ENCODE results near the gene DLG2. TPM values are rescaled to one million over a fixed set of nuclear protein-coding genes. Genes with fewer than 3 reads are reported as not detected.
A peak's percentile ranks its signal among the peaks of the same experiment; 100 is the strongest.

The DLG2 gene
- total and polyA plus RNA-seq, 2 donors (not counting 3 experiments of a cell fraction or from before 2014, with no cell fraction given) = 0.15 to 1.1 TPM

DNA sequence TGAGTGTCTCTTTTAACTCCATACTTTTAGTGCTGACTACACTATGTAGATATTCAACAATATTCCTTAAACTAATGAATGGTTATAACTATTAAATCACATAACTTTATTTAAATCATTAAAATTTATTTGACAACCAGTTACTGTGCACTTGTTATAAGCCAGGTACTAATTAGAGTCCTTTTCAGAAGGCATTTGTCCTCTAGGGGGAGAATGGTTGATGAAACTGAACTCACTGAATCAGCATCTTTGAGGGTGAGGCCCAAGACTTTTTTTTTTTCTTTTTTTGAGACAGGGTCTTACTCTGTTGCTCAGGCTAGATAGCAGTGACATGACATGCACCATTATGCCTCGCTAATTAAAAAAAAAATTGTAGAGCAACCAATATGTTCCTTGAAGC, 1825.3 kb downstream of the DLG2 start:
- Histone ChIP-seq H3K4me2 (ENCODE audit: insufficient read depth, low read length) (no peak overlapping the region), H3K9me3 (replicated peaks; ENCODE audit: control insufficient read depth, insufficient read depth, low read length) (no peaks in the 10 kb centered on the region), H3K9me1 (replicated peaks; ENCODE audit: control insufficient read depth, extremely low read depth, insufficient read depth, low read length) (no peaks in the 10 kb centered on the region), H3K36me3 (ENCODE audit: control insufficient read depth in 2 of 2, extremely low read depth in 1 of 2, insufficient read depth in 2 of 2, low read length in 2 of 2) (no peaks in the 10 kb centered on the region), H2AFZ (ENCODE audit: low read depth, low read length) (no peak overlapping the region), H3K4me3 (replicated peaks in 1 of 3; ENCODE audit: insufficient read depth in 1 of 3, low read depth in 1 of 3, low read length in 3 of 3) (no peak overlapping the region), H3K79me2 (ENCODE audit: control insufficient read depth, insufficient read depth, low read length) (no peaks in the 10 kb centered on the region), H4K20me1 (replicated peaks; ENCODE audit: control insufficient read depth, extremely low read depth, insufficient read depth, low read length) (no peaks in the 10 kb centered on the region), H3K27me3 (ENCODE audit: control insufficient read depth in 2 of 2, insufficient read depth in 2 of 2, low read length in 2 of 2) (no peaks in the 10 kb centered on the region), H3K4me1 (ENCODE audit: control insufficient read depth, extremely low read depth, insufficient read depth, low read length) (no peaks in the 10 kb centered on the region), H3K27ac (ENCODE audit: insufficient read depth, low read depth, low read length) (no peak overlapping the region), H3K9ac (replicated peaks; ENCODE audit: extremely low read depth, insufficient read depth, low read length) (no peak overlapping the region)
- no peak for FAIRE-seq
- DNase-seq (ENCODE audit: low read depth, low spot score) = no peak
- intact Hi-C loops (cut with micrococcal nuclease) (no loop called here), dilution Hi-C loops (cut with MboI; ENCODE audit: extremely low pct_ligation_motif_present, low sequenced_read_pairs) (no loop called here)
- ChIA-PET POLR2A (no interaction called here), CTCF (interaction anchor here (1.0 kb wide), 1 partner anchor 10 kb away, joined by 3 read pairs; no protein-coding TSS in a partner anchor)
- no TSS peak for BruUV-seq (replicated peaks)
- TF ChIP-seq MYC (IDR thresholded peaks at IDR 0.05; ENCODE audit: low read depth, low read length) (no peak), FOS (IDR thresholded peaks at IDR 0.05; ENCODE audit: borderline replicate concordance, insufficient read depth, low read length) (no peak), EZH2 (IDR thresholded peaks at IDR 0.05; ENCODE audit: borderline replicate concordance, low read depth, low read length, severe bottlenecking) (no peak), GATA2 (IDR thresholded peaks at IDR 0.05; ENCODE audit: insufficient read depth, insufficient read length, low read depth, low read length) (no peak), POLR2A (IDR thresholded peaks at IDR 0.05; ENCODE audit: low read depth, low read length) (no peak)
- TF ChIP-seq, protein P1, sequence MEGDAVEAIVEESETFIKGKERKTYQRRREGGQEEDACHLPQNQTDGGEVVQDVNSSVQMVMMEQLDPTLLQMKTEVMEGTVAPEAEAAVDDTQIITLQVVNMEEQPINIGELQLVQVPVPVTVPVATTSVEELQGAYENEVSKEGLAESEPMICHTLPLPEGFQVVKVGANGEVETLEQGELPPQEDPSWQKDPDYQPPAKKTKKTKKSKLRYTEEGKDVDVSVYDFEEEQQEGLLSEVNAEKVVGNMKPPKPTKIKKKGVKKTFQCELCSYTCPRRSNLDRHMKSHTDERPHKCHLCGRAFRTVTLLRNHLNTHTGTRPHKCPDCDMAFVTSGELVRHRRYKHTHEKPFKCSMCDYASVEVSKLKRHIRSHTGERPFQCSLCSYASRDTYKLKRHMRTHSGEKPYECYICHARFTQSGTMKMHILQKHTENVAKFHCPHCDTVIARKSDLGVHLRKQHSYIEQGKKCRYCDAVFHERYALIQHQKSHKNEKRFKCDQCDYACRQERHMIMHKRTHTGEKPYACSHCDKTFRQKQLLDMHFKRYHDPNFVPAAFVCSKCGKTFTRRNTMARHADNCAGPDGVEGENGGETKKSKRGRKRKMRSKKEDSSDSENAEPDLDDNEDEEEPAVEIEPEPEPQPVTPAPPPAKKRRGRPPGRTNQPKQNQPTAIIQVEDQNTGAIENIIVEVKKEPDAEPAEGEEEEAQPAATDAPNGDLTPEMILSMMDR (IDR thresholded peaks at IDR 0.05; ENCODE audit: extremely low read depth in 1 of 2, insufficient read depth in 1 of 2, low read depth in 1 of 2, low read length in 2 of 2) = peak in 1 of 2 donors; percentile 2

DNA sequence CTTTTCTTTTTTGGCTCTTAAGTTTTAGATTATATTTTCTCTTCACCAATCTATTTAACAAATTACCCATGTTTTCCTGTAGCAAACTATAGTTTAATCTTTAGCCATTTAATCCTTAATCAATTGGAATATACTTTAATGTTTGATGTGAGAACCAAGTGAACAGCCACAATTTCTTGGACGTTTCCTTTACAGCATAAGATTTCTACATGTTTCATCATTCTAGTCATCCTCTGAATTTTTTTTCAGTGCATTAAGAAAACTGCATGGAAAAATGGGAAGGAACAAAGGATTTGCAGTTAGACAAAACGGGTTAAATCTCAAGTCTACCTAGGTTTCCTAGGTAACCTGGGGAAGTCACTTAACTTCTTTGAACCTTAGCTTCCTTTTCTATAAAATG, 1833.8 kb downstream of the DLG2 start:
- Histone ChIP-seq H3K4me1 (ENCODE audit: control insufficient read depth, extremely low read depth, insufficient read depth, low read length) (no peaks in the 10 kb centered on the region), H3K4me2 (ENCODE audit: insufficient read depth, low read length) (no peak overlapping the region), H3K27ac (ENCODE audit: insufficient read depth, low read depth, low read length) (no peak overlapping the region), H2AFZ (ENCODE audit: low read depth, low read length) (no peak overlapping the region), H3K27me3 (ENCODE audit: control insufficient read depth in 2 of 2, insufficient read depth in 2 of 2, low read length in 2 of 2) (no peaks in the 10 kb centered on the region), H3K9ac (replicated peaks; ENCODE audit: extremely low read depth, insufficient read depth, low read length) (no peak overlapping the region), H3K36me3 (ENCODE audit: control insufficient read depth in 2 of 2, extremely low read depth in 1 of 2, insufficient read depth in 2 of 2, low read length in 2 of 2) (no peaks in the 10 kb centered on the region), H3K4me3 (replicated peaks in 1 of 3; ENCODE audit: insufficient read depth in 1 of 3, low read depth in 1 of 3, low read length in 3 of 3) (no peak overlapping the region), H3K9me1 (replicated peaks; ENCODE audit: control insufficient read depth, extremely low read depth, insufficient read depth, low read length) (no peaks in the 10 kb centered on the region), H4K20me1 (replicated peaks; ENCODE audit: control insufficient read depth, extremely low read depth, insufficient read depth, low read length) (no peaks in the 10 kb centered on the region), H3K9me3 (replicated peaks; ENCODE audit: control insufficient read depth, insufficient read depth, low read length) (no peaks in the 10 kb centered on the region), H3K79me2 (ENCODE audit: control insufficient read depth, insufficient read depth, low read length) (no peaks in the 10 kb centered on the region)
- TF ChIP-seq EZH2 (IDR thresholded peaks at IDR 0.05; ENCODE audit: borderline replicate concordance, low read depth, low read length, severe bottlenecking) = no peak
- no peak for TF ChIP-seq FOS (IDR thresholded peaks at IDR 0.05; ENCODE audit: borderline replicate concordance, insufficient read depth, low read length)
- TF ChIP-seq JUN (IDR thresholded peaks at IDR 0.05; ENCODE audit: borderline replicate concordance, insufficient read depth, insufficient read length, low read depth) = no peak
- TF ChIP-seq POLR2AphosphoS5 (IDR thresholded peaks at IDR 0.05; ENCODE audit: insufficient read depth, low read depth, low read length) = no peak
- no peak for TF ChIP-seq MYC (IDR thresholded peaks at IDR 0.05; ENCODE audit: low read depth, low read length)
- TF ChIP-seq, protein P1 (IDR thresholded peaks at IDR 0.05; ENCODE audit: extremely low read depth in 1 of 2, insufficient read depth in 1 of 2, low read depth in 1 of 2, low read length in 2 of 2) = no peak
- TF ChIP-seq, protein P2, sequence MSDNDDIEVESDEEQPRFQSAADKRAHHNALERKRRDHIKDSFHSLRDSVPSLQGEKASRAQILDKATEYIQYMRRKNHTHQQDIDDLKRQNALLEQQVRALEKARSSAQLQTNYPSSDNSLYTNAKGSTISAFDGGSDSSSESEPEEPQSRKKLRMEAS (IDR thresholded peaks at IDR 0.05; ENCODE audit: insufficient read depth, insufficient read length) = no peak
- no peak for TF ChIP-seq POLR2A (IDR thresholded peaks at IDR 0.05; ENCODE audit: low read depth, low read length)
- TF ChIP-seq GATA2 (IDR thresholded peaks at IDR 0.05; ENCODE audit: insufficient read depth, insufficient read length, low read depth, low read length) = no peak
- ChIA-PET POLR2A (no interaction called here), CTCF (no interaction called here)
- no TSS peak for BruUV-seq (replicated peaks)
- intact Hi-C loops (cut with micrococcal nuclease) (no loop called here), dilution Hi-C loops (cut with MboI; ENCODE audit: extremely low pct_ligation_motif_present, low sequenced_read_pairs) (no loop called here)
- FAIRE-seq (no peak), DNase-seq (ENCODE audit: low read depth, low spot score) (no peak)
